ENCODE results near the gene GPR12.

The GPR12 gene

DNA sequence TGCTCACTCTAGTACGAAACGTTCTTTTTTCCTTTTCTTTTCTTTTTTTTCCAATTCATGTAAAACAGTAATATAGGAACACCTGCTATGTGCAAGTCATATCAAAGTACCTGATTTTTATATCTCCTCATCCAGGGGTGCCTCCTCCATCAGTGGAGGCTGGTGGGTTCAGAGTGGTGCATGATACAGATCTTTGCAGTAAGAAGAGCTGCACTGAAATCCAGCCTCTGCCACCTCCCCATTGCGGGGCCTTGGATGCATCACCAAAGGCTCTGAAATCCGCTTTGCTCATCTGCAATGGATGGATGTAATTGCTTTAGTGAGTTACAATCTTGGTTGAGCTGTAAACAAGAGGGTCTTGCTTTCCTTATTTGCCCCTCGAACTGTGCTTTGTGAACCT lies 38.3 kb downstream of the GPR12 start:
- TF ChIP-seq, protein P1, sequence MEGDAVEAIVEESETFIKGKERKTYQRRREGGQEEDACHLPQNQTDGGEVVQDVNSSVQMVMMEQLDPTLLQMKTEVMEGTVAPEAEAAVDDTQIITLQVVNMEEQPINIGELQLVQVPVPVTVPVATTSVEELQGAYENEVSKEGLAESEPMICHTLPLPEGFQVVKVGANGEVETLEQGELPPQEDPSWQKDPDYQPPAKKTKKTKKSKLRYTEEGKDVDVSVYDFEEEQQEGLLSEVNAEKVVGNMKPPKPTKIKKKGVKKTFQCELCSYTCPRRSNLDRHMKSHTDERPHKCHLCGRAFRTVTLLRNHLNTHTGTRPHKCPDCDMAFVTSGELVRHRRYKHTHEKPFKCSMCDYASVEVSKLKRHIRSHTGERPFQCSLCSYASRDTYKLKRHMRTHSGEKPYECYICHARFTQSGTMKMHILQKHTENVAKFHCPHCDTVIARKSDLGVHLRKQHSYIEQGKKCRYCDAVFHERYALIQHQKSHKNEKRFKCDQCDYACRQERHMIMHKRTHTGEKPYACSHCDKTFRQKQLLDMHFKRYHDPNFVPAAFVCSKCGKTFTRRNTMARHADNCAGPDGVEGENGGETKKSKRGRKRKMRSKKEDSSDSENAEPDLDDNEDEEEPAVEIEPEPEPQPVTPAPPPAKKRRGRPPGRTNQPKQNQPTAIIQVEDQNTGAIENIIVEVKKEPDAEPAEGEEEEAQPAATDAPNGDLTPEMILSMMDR (IDR thresholded peaks at IDR 0.05; ENCODE audit: low read depth, low read length), result no peak
- no peak overlapping the region for H3K4me3 ChIP-seq (ENCODE audit: low read depth, low read length)

GRCh38 chr13:26721251-26722121 lies 39.1 kb downstream of the GPR12 start:
- TF ChIP-seq, protein P1 (IDR thresholded peaks at IDR 0.05; ENCODE audit: low read depth, low read length), result no peak
- no peak overlapping the region for H3K4me3 ChIP-seq (ENCODE audit: low read depth, low read length)

GRCh38 chr13:26719356-26719945 lies 41.1 kb downstream of the GPR12 start:
- no peak overlapping the region for H3K4me3 ChIP-seq (ENCODE audit: low read depth, low read length)
- TF ChIP-seq, protein P1 (IDR thresholded peaks at IDR 0.05; ENCODE audit: low read depth, low read length), result no peak

DNA sequence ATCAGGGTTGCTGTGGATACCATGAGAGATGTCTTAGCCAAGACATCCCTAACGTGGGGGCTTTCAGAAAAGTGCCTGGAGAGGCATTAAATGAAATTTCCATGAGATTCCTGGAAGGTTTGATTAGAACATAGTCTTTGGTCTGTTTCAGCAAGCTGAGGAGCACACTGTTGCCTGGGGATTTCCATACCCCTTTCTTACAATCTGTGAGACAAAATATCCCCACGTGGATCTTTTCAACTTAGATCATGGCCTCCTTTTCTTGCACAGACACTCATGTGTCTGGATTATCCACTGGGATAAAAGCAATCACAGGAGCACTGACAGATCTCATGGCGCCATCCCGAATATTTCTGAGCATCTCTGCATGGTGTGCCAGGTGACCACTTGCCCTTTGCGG lies 41.7 kb downstream of the GPR12 start:
- TF ChIP-seq, protein P1 (IDR thresholded peaks at IDR 0.05; ENCODE audit: low read depth, low read length), result no peak
- no peak overlapping the region for H3K4me3 ChIP-seq (ENCODE audit: low read depth, low read length)

- no peak overlapping the region for H3K4me3 ChIP-seq (ENCODE audit: low read depth, low read length)
- TF ChIP-seq, protein P1 (IDR thresholded peaks at IDR 0.05; ENCODE audit: low read depth, low read length), result no peak
These were observed 42.4 kb downstream of the GPR12 start for GRCh38 chr13:26718146-26718545.

- H3K4me3 ChIP-seq (ENCODE audit: low read depth, low read length), result no peak overlapping the region
- TF ChIP-seq, protein P1 (IDR thresholded peaks at IDR 0.05; ENCODE audit: low read depth, low read length), result no peak
These were observed 43.6 kb downstream of the GPR12 start for GRCh38 chr13:26716984-26717383.

DNA sequence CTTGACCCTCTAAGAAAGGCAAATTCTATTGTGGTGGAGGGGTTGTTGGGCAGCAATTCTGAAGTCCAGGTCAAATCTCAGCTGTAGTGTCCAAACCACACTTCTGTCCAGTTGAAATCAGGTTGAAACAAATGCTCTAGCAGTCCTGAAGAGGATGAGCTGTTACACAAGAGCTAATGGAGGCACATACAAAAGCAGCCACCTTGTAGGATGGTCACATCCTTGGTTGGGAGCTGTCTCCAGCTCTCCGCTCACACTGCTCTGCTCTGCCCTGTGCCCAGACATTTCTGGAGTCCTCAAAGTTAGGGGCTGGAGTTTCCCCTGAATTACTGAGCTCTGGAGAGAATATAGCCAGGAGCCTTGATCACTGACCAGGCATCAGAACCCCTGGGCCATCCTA lies 47.2 kb downstream of the GPR12 start:
- TF ChIP-seq, protein P1 (IDR thresholded peaks at IDR 0.05; ENCODE audit: low read depth, low read length), result no peak
- H3K4me3 ChIP-seq (ENCODE audit: low read depth, low read length), result no peak overlapping the region

All from WI38 (cell line).